Body of pancreas (tissue), 4 donors: Measurements from ENCODE around the gene BTBD8. TPM values are rescaled to one million over a fixed set of nuclear protein-coding genes. Genes with fewer than 3 reads are reported as not detected.

Source experiments
- ATAC-seq: fragments of 150-250 bp; one replicate; pipeline ENCODE4 v1.9.1; 2016
- DNase-seq, 4 donors: peaks; one replicate each; pipeline ENCODE4 v3.0.0-alpha.2; 2019
- H3K27ac ChIP-seq, 4 donors: fragments of 200-600 bp; sonication (generic); 1 replicate in 3 of 4; 2 replicates in 1 of 4; pipeline versions ENCODE4 v1.5.1 to v1.6.1; 2016 to 2019; ENCODE audit warnings: mild to moderate bottlenecking in 1 of 4, mixed read lengths in 1 of 4, moderate library complexity in 1 of 4
- H3K27me3 ChIP-seq, 2 donors: fragments of 200-600 bp; sonication (generic); one replicate each; pipeline ENCODE4 v1.6.0; 2016; ENCODE audit warnings: mild to moderate bottlenecking in 1 of 2
- H3K36me3 ChIP-seq, 2 donors: fragments of 200-600 bp; sonication (generic); replicated peaks in 1 of 2; 2 replicates each; pipeline ENCODE4 v1.5.1; 2016; ENCODE audit warnings: low read depth in 2 of 2; ENCODE audit not compliant: insufficient read depth in 1 of 2
- H3K4me1 ChIP-seq: fragments of 200-600 bp; sonication (generic); one replicate; pipeline ENCODE4 v1.6.0; 2016
- H3K4me3 ChIP-seq, 2 donors: fragments of 200-600 bp; sonication (generic); 1 replicate in 1 of 2; 2 replicates in 1 of 2; pipeline ENCODE4 v1.5.1; 2016 to 2019
- H3K9me3 ChIP-seq, 3 donors: fragments of 200-600 bp; sonication (generic); 1 replicate in 2 of 3; 2 replicates in 1 of 3; pipeline ENCODE4 v1.5.1; 2016
- POLR2A ChIP-seq, 3 donors: fragments of 450-650 bp; IDR thresholded peaks; one replicate each; pipeline ENCODE4 v1.6.1; 2016; ENCODE audit warnings: antibody characterized with exemption in 3 of 3, mild to moderate bottlenecking in 2 of 3
- WGBS, 2 donors: methylation state at CpG; one replicate each; pipeline ENCODE4 v1.1.5; 2017; 5-methylcytosine and 5-hydroxymethylcytosine counted together
- intact Hi-C: fragments of 100-400 bp; cut with DNase I; formaldehyde crosslinking; loops from one replicate; pipeline ENCODE4 v1.15.1; 2023
- total RNA-seq, 2 donors: library from RNA; depleted of rRNA; stranded (reverse); fragments of >200 nt; gene quantifications; one replicate each; pipeline ENCODE4 v1.1.0, GENCODE V29; 2016
- TF ChIP-seq, protein P1 (sequence below), 7 experiments: fragments of 450-650 bp in 4 of 7; fragments of 200-600 bp in 3 of 7; sonication (generic) in 3 of 7; IDR thresholded peaks; one replicate each; pipeline ENCODE4 v1.5.1; 2016 to 2019; ENCODE audit warnings: antibody characterized with exemption in 7 of 7

Gene BTBD8
- total RNA-seq, 2 donors from 2014 or later: 4.7 to 6.6 TPM

DNA sequence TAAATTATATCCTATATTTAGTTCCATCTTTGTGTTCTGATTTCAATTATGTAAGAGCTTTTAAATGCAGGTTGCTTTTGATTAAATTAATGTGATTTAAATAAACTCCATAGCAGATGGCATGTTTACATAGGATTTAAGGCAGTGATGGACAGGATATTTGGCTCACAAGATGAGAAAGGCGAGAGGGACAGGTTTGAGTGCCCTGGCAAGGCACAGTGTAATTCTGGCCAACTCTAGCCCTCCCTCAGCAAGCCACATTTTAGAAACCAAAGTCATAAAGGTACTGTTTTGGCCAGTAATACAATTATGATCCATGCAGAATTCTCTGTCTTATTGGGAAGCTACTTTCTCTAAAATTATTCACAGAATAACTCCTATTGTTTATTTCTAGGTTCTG is 87.0 kb downstream of the BTBD8 start:
- H3K27me3 ChIP-seq: no peaks in the 10 kb centered on the region
- no peak for ATAC-seq

GRCh38 chr1:92168657-92169056 is 88.5 kb downstream of the BTBD8 start:
- intact Hi-C loops: no loop called here
- H3K27me3 ChIP-seq: no peaks in the 10 kb centered on the region
- WGBS, 2 donors: 75 to 78% methylated on average over 5 of the region's 5 CpGs
- H3K4me3 ChIP-seq: no peak overlapping the region
- H3K9me3 ChIP-seq: no peaks in the 10 kb centered on the region
- ATAC-seq (no peak), DNase-seq (peak in 1 of 4 donors; percentile 10)
- no peaks in the 10 kb centered on the region for H3K4me1 ChIP-seq
- H3K36me3 ChIP-seq: peaks cover 0 to 1% of the 10 kb centered on the region in 2 donors
- no peak overlapping the region for H3K27ac ChIP-seq
- TF ChIP-seq POLR2A (IDR thresholded peaks at IDR 0.05): no peak
- TF ChIP-seq, protein P1, sequence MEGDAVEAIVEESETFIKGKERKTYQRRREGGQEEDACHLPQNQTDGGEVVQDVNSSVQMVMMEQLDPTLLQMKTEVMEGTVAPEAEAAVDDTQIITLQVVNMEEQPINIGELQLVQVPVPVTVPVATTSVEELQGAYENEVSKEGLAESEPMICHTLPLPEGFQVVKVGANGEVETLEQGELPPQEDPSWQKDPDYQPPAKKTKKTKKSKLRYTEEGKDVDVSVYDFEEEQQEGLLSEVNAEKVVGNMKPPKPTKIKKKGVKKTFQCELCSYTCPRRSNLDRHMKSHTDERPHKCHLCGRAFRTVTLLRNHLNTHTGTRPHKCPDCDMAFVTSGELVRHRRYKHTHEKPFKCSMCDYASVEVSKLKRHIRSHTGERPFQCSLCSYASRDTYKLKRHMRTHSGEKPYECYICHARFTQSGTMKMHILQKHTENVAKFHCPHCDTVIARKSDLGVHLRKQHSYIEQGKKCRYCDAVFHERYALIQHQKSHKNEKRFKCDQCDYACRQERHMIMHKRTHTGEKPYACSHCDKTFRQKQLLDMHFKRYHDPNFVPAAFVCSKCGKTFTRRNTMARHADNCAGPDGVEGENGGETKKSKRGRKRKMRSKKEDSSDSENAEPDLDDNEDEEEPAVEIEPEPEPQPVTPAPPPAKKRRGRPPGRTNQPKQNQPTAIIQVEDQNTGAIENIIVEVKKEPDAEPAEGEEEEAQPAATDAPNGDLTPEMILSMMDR (IDR thresholded peaks at IDR 0.05): no peak

More for the DNA sequence above, 87.0 kb downstream of the BTBD8 start:
- Histone ChIP-seq H3K27ac (no peak overlapping the region), H3K9me3 (no peaks in the 10 kb centered on the region), H3K36me3 (no peaks in the 10 kb centered on the region), H3K4me3 (no peak overlapping the region), H3K4me1 (no peaks in the 10 kb centered on the region)
- 89 to 90% methylated on average over 1 of the region's 1 CpG for WGBS, 2 donors
- TF ChIP-seq POLR2A (IDR thresholded peaks at IDR 0.05): no peak
- TF ChIP-seq, protein P1 (IDR thresholded peaks at IDR 0.05): no peak
- DNase-seq: no peak
- intact Hi-C loops: no loop called here

DNA sequence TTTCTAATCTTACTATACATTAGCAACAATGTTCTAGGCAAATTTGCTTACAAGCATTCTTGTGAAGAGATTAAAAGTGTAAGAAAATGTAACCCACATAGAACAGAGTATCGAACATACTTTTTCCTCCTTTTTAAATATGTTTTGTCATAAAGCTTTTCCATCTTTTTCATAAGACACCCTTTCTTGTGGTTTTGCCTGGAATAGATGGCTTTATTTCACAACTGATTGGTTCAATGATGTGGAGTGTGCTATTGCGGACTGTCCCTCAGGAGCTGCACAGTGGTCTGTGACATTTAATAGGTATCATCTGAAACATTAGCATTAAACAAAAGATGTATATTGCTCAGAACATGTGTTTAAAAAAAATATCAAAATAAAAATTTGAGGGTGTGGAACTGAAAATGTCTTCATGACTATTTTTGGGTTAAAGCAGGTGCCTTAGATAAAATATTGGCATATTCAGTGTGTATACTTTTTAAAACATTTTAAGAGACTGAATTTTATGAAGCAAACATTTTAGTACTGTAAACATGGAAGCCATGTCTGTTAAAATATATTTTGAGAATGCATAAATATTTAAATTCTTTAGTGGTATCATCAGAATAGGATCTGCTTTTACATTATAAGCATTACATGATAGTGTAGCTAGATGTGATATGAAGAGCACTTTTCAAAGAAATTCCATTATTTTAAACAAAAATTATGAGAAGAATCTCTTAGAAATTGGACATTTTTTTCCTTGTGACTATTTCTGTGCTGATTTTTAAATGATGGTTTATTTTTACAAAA is 89.3 kb downstream of the BTBD8 start:
- Histone ChIP-seq H3K36me3 (peaks cover 0 to 1% of the 10 kb centered on the region in 2 donors), H3K4me3 (no peak overlapping the region), H3K9me3 (no peaks in the 10 kb centered on the region), H3K27me3 (no peaks in the 10 kb centered on the region), H3K27ac (no peak overlapping the region), H3K4me1 (no peaks in the 10 kb centered on the region)
- WGBS, 2 donors: 95 to 97% methylated on average over 2 of the region's 2 CpGs
- ATAC-seq (no peak), DNase-seq (no peak)
- TF ChIP-seq POLR2A (IDR thresholded peaks at IDR 0.05): no peak
- TF ChIP-seq, protein P1 (IDR thresholded peaks at IDR 0.05): no peak
- intact Hi-C loops: no loop called here

DNA sequence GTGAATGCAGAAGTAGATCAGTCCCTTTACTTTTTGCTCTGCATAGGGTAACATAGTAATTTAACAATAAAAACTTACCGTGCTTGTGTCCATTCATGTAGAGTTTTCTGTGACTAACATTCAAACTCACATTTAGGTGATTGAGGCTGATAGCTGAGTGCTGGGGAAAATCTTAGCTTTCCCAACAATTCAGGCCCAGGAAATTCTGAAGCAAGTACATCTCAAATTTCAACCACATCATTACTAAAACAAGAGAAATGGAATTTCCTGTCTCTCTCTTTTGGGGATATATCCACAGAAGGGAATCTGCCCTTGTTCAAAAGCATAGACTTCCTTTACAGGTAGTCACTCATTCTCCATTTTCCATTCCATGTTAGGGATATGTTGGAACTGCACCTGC is 104.5 kb downstream of the BTBD8 start:
- no peaks in the 10 kb centered on the region for H3K9me3 ChIP-seq

More for the DNA sequence above, 104.5 kb downstream of the BTBD8 start:
- no peaks in the 10 kb centered on the region for H3K36me3 ChIP-seq
- no peaks in the 10 kb centered on the region for H3K4me1 ChIP-seq
- WGBS, 2 donors: 92 to 100% methylated on average over 1 of the region's 1 CpG
- H3K27me3 ChIP-seq: no peaks in the 10 kb centered on the region
- TF ChIP-seq, protein P1 (IDR thresholded peaks at IDR 0.05): no peak
- no peak for TF ChIP-seq POLR2A (IDR thresholded peaks at IDR 0.05)
- DNase-seq: no peak
- no peak for ATAC-seq
- no peak overlapping the region for H3K4me3 ChIP-seq
- intact Hi-C loops: no loop called here
- no peak overlapping the region for H3K27ac ChIP-seq
